ENCODE data around the gene TEKTIP1. TPM values are rescaled to one million over a fixed set of nuclear protein-coding genes. Genes with fewer than 3 reads are reported as not detected.

Gene TEKTIP1
- total RNA-seq, 1 experiment from 2014 or later, result 0.49 TPM

GRCh38 chr19:3539756-3540118 lies 763 bp downstream of the TEKTIP1 start:
- ChIA-PET POLR2A (no interaction called here), CTCF (interaction anchor here (0.7 to 1.0 kb wide), 2 partner anchors 20 to 167 kb away, joined by 3 to 5 read pairs; no protein-coding TSS in a partner anchor)
- no peak for DNase-seq (ENCODE audit: unreplicated experiment)
- Mint-ChIP-seq H3K4me1 (ENCODE audit: insufficient read depth, unreplicated experiment) (no peaks in the 10 kb centered on the region), H3K9me3 (ENCODE audit: unreplicated experiment) (no peaks in the 10 kb centered on the region), H3K27me3 (ENCODE audit: insufficient read depth, unreplicated experiment) (no peaks in the 10 kb centered on the region), H3K27ac (ENCODE audit: low read depth, unreplicated experiment) (no peak overlapping the region), H3K4me3 (ENCODE audit: unreplicated experiment) (no peak overlapping the region), H3K36me3 (ENCODE audit: insufficient read depth, unreplicated experiment) (peaks cover 51% of the 10 kb centered on the region)
- no peak for TF ChIP-seq CTCF (IDR thresholded peaks at IDR 0.05; ENCODE audit: unreplicated experiment)
- intact Hi-C loops (cut with micrococcal nuclease), result no loop called here
- TSS peak; percentile 4 for BruUV-seq (replicated peaks)

GRCh38 chr19:3543150-3544057 lies 4.4 kb downstream of the TEKTIP1 start:
- Mint-ChIP-seq H3K36me3 (ENCODE audit: insufficient read depth, unreplicated experiment) (peaks cover 46% of the 10 kb centered on the region), H3K27me3 (ENCODE audit: insufficient read depth, unreplicated experiment) (no peaks in the 10 kb centered on the region), H3K9me3 (ENCODE audit: unreplicated experiment) (no peaks in the 10 kb centered on the region), H3K4me1 (ENCODE audit: insufficient read depth, unreplicated experiment) (peaks cover 11% of the 10 kb centered on the region), H3K27ac (ENCODE audit: low read depth, unreplicated experiment) (no peak overlapping the region), H3K4me3 (ENCODE audit: unreplicated experiment) (no peak overlapping the region)
- no peak for DNase-seq (ENCODE audit: unreplicated experiment)
- no TSS peak for BruUV-seq (replicated peaks)
- intact Hi-C loops (cut with micrococcal nuclease), result no loop called here
- ChIA-PET CTCF (interaction anchor here (2.4 kb wide), 1 partner anchor 11 kb away, joined by 16 read pairs; no protein-coding TSS in a partner anchor), POLR2A (no interaction called here)
- no peak for TF ChIP-seq CTCF (IDR thresholded peaks at IDR 0.05; ENCODE audit: unreplicated experiment)

GRCh38 chr19:3544058-3544376 lies 5.0 kb downstream of the TEKTIP1 start:
- Mint-ChIP-seq H3K4me1 (ENCODE audit: insufficient read depth, unreplicated experiment) (peaks cover 11% of the 10 kb centered on the region), H3K27me3 (ENCODE audit: insufficient read depth, unreplicated experiment) (no peaks in the 10 kb centered on the region), H3K27ac (ENCODE audit: low read depth, unreplicated experiment) (no peak overlapping the region), H3K4me3 (ENCODE audit: unreplicated experiment) (no peak overlapping the region), H3K36me3 (ENCODE audit: insufficient read depth, unreplicated experiment) (peaks cover 46% of the 10 kb centered on the region), H3K9me3 (ENCODE audit: unreplicated experiment) (no peaks in the 10 kb centered on the region)
- ChIA-PET POLR2A (no interaction called here), CTCF (interaction anchor here (1.1 to 3.0 kb wide), 3 partner anchors 10 to 31 kb away, joined by 3 to 22 read pairs (median 16); partner anchors contain the start of gene MFSD12)
- intact Hi-C loops (cut with micrococcal nuclease), result no loop called here
- DNase-seq (ENCODE audit: unreplicated experiment), result no peak
- BruUV-seq (replicated peaks), result no TSS peak
- TF ChIP-seq CTCF (IDR thresholded peaks at IDR 0.05; ENCODE audit: unreplicated experiment), result no peak

- peak; percentile 97 for TF ChIP-seq CTCF (IDR thresholded peaks at IDR 0.05; ENCODE audit: unreplicated experiment)
- H3K9me3 Mint-ChIP-seq (ENCODE audit: unreplicated experiment), result no peaks in the 10 kb centered on the region
- peaks cover 11% of the 10 kb centered on the region for H3K4me1 Mint-ChIP-seq (ENCODE audit: insufficient read depth, unreplicated experiment)
- BruUV-seq (replicated peaks), result no TSS peak
- ChIA-PET POLR2A (interaction anchor here (0.6 to 2.1 kb wide), 2 partner anchors 12 to 33 kb away, joined by 3 to 15 read pairs; partner anchors contain the start of gene MFSD12), CTCF (interaction anchor here (0.5 to 3.0 kb wide), 11 partner anchors 8 to 218 kb away, joined by 3 to 22 read pairs (median 3); partner anchors contain the start of genes MFSD12 and TJP3)
- intact Hi-C loops (cut with micrococcal nuclease), result loop anchor here (1.0 kb wide), 1 partner anchor 73 kb away; no protein-coding TSS in a partner anchor
- DNase-seq (ENCODE audit: unreplicated experiment), result peak; percentile 77
- H3K4me3 Mint-ChIP-seq (ENCODE audit: unreplicated experiment), result no peak overlapping the region
- H3K27ac Mint-ChIP-seq (ENCODE audit: low read depth, unreplicated experiment), result peak overlapping the region; percentile 85
- H3K27me3 Mint-ChIP-seq (ENCODE audit: insufficient read depth, unreplicated experiment), result no peaks in the 10 kb centered on the region
- H3K36me3 Mint-ChIP-seq (ENCODE audit: insufficient read depth, unreplicated experiment), result peaks cover 41% of the 10 kb centered on the region
These were observed 6.0 kb downstream of the TEKTIP1 start for GRCh38 chr19:3544742-3545668.
